ENCODE measurements around the gene PNMT.

The PNMT gene

GRCh38 chr17:39653662-39654331 is 14.5 kb upstream of the PNMT start:
- peak; percentile 73 to 82 for DNase-seq

GRCh38 chr17:39655105-39655504 is 13.1 kb upstream of the PNMT start:
- no peak for DNase-seq

- DNase-seq, result no peak
These were observed 9.9 kb upstream of the PNMT start for GRCh38 chr17:39658346-39658745.

- no peak for DNase-seq
These were observed 9.5 kb upstream of the PNMT start for GRCh38 chr17:39658760-39659159.

GRCh38 chr17:39659279-39660010 is 8.8 kb upstream of the PNMT start:
- no peak for DNase-seq

GRCh38 chr17:39660011-39660360 is 8.3 kb upstream of the PNMT start:
- DNase-seq, result no peak

- DNase-seq, result no peak
These were observed 7.6 kb upstream of the PNMT start for GRCh38 chr17:39660397-39661385.

- no peak for DNase-seq
These were observed 6.3 kb upstream of the PNMT start for GRCh38 chr17:39661744-39662541.

GRCh38 chr17:39662551-39663339 is 5.5 kb upstream of the PNMT start:
- no peak for DNase-seq

- DNase-seq, result no peak
These were observed 4.9 kb upstream of the PNMT start for GRCh38 chr17:39663340-39663687.

GRCh38 chr17:39663688-39664580 is 4.3 kb upstream of the PNMT start:
- no peak for DNase-seq

- DNase-seq, result no peak
These were observed 3.4 kb upstream of the PNMT start, which contains the start of gene TCAP for GRCh38 chr17:39664581-39665561. TCAP (plus strand) TSS chr17:39665349; CDS start chr17:39665360, 11 bp downstream.

GRCh38 chr17:39665642-39666224 is 2.5 kb upstream of the PNMT start:
- no peak for DNase-seq

GRCh38 chr17:39666231-39666600 is 2.0 kb upstream of the PNMT start:
- DNase-seq, result no peak

GRCh38 chr17:39666601-39667261 is 1.5 kb upstream of the PNMT start:
- DNase-seq, result no peak

- no peak for DNase-seq
These were observed 850 bp upstream of the PNMT start for GRCh38 chr17:39667262-39667944.

- no peak for DNase-seq
These were observed 1.9 kb downstream of the PNMT start for GRCh38 chr17:39669897-39670735.
